Myocyte (in vitro differentiated cells): Measurements from ENCODE around the gene POLR1C. TPM values are rescaled to one million over a fixed set of nuclear protein-coding genes. Genes with fewer than 3 reads are reported as not detected.
"Not testable (repeated sequence)": the region's sequence is repeated elsewhere in the genome, so short reads cannot be mapped to it uniquely, and the experiment has no call there.

Source experiments
- DNase-seq: peaks from one replicate; pipeline ENCODE4 v3.0.0-alpha.2; 2012; ENCODE audit warnings: low read depth
- total RNA-seq: library from RNA; depleted of rRNA; stranded (reverse); fragments of >200 nt; gene quantifications from 2 replicates; pipeline ENCODE4 v1.2.3, GENCODE V29; 2014

Gene POLR1C
- total RNA-seq, 1 donor from 2014 or later = 26.5 TPM

DNA sequence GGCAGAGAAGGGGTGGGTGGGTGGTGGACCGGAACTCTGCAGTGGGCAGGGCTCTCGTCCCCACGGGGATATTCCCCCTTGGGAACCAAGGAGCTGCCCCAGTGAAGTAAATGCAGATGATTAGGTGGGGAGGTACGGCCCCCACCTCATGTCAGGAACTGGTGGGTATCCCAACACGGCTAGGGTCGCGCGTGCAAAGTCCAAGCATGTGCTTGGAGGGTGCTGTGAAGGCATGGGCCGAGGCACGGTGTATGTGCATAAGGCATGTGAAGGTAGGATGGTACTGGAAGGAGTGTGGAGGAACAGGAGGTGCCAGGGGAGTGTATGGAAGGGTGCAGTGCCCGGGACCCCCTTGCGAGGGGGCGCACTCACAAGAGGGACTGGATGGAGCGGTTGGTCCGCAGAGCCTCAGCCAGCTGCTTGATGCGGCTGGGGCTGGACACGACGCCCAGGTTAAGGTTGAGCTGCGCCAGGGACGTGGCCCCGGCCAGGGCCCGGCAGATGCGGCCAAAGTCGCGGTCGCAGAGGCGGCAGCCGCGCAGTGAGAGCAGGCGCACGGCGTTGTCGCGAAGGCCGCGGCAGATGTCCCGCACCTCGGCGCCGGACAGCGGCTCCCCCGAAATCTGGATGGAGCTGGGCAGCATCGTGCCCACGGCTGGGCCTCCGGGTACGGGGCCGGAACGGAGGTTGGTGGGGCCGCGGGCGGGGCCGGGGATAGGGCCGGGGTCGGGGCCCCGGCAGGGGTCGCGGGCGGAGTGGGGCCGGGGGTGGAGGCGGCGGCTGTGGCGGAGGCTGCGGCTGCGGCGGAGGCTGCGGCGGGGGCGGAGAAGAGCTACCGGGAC is 7.5 kb upstream of the POLR1C start:
- peak; percentile 28 for DNase-seq

DNA sequence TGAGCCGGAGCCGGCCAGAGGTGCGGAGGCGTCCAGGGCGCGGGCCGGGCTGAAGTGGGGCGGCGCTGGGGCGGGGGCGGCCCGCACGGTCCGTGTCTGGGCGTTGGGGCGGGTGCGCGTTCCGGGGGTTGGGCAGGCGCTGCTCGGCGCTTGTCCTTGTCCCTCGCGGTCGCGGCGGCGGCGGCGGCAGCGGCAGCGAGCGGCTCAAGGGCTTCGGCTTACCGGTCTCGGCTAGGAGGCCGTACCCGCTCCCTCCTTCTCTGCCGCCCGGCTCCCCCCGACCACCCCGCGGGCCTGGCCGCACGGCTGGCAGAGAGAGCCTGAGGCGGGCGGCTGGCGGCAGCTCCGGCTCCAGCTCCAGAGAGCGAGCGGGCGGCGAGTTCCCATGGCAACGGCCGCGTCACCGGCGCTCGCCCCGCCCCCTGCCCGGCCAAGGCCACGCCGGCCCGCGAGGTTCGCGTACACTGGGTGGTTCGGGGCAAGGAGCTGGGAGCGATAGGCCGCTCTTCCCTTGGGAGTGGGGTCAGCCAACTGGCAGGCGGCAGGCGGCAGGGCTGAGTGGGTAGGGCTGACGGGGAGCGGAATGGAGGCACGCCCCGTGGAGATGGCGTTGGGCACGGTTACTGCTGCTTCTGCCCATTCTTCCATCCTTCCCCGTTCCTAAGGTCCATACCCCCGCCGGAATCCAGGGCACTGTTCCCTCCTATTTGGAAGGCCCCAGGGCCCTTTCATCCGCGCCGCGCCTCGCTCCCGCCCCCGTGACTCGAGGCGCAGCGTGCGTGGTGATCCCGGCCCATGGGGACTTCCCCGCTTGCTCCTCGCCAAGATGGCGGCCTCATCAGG is 6.7 kb upstream of the POLR1C start, which contains the start of gene LRRC73:
TSS of gene LRRC73 (minus strand) at position 363 of the 843 bp plus-strand sequence. CDS start 561 bp downstream, outside the sequence.
- peak; percentile 89 for DNase-seq

GRCh38 chr6:43510827-43511163 is 6.1 kb upstream of the POLR1C start:
- DNase-seq = no peak

- DNase-seq = no peak
Observed at GRCh38 chr6:43511824-43512415, 5.0 kb upstream of the POLR1C start.

DNA sequence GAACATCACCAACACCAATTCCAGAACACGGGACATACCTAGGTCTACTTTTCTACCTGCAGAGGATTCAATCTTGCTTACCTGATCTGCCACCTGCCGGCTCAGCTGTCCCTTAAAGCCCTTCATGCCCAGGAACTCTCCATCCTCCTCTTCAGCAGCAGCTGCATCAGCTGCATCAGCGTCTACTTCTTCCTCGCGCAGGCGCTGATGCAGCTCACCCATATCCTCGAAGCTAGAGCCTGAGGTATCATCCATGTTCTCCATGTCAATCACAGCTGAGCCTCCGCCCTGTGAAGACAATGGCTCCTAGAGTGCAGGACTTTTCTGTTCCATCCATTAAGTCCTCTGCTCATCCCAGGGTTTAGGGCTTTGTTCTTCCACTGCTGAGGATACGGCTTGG is 1.1 kb upstream of the POLR1C start:
- no peak for DNase-seq

DNA sequence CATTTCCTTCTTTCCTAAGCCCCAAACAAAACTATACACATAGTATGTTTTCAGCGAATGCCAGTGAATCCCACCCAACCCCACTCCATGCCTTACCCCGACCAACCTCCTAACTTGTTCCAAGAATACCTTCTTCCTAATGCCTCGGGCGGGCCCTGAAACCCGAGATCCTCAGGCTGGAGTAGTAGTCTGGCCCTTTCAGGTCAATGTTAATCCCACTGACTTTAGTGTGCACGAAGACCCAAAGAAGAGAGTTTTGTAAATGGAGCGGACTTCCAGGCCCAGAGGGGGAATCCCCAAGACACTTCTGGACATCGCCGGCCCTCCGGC is 557 bp upstream of the POLR1C start:
- no peak for DNase-seq

DNA sequence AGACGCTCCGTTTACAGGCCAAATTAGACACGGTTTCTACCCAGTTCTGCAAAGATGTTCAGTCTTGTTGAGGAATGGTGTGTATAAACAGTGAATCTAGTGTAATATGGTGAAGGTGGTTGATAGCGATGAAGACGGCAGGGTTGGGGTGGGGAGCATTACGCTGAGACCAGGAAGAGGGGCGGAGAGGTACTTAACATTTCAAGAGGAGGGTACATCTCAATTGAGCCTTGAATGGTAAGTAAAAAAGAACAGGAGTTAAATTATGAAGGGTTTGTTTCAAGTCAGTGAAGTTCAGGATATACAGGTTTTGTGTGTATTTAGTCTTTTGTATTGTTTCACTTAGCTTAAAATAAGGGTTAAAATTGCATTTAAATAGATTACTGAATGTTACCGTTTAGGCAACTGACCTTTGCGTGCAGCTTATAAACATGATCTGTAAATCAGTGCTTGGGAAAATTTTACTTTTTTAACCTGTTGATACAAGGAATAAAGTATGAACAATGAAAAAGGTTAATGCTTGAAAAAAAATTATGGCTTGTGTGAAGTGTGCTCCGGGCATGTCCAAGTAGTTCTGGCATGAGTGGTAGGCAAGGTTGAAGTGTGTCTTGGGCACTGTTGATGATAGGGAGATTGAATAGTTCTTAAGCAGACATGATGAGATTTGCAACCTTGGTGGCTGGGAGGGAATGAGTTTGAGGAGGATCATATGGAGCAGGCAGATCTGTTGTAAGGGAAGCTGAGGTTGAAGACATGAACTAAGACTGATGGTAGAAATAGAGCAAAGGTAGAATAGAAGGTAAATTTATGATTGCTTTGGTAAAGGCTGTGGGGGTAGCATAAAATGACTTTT is 842 bp downstream of the POLR1C start:
- no peak for DNase-seq

DNA sequence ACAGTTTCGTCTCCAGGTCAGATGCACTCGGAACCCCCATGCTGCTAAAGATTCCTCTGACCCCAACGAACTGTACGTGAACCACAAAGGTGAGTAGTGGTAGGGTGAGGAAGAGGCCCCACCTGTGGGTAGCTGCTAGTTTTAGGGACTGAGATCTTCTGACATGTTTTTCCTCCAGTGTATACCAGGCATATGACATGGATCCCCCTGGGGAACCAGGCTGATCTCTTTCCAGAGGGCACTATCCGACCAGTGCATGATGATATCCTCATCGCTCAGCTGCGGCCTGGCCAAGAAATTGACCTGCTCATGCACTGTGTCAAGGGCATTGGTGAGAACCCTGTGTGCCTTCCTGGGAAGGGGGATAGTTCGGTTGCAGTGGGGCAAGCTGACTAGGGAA is 3.2 kb downstream of the POLR1C start:
- DNase-seq = no peak

GRCh38 chr6:43521836-43522235 is 4.9 kb downstream of the POLR1C start:
- DNase-seq = no peak

DNA sequence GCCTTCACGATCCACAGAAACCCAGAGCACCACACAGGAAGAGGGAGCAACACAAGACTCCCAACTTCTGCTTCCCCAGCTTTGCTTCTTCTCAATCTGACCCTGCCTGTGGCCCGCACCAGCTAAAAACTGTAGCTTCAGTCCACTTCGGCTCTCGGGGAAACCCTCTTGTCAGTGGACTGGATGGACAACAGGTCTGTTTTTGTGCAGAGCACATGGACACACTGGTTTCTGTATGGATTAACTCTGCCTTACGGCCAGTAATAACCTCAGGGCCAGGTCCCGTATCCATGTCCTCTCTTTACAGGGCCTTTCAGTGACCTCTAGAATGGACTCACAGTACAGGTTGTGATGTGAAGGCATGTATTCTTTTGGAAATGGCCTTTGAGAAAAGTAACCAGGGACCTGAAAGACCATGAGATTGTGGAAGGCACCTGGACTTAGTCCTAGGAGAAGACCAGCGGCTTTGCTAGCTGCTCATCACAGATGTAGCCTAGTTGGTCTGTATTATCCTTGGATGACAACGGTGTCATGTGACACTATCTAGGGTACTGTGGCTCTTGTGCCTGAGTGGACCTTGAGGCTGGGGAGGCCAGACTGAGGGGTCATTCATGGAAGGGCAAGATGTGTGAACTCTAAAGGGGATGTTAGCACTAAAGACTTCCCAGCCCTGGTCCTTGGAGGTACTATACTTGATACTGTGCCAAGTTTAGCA is 5.8 kb downstream of the POLR1C start:
- DNase-seq = no peak

- no peak for DNase-seq
Observed at GRCh38 chr6:43523284-43523683, 6.4 kb downstream of the POLR1C start.

DNA sequence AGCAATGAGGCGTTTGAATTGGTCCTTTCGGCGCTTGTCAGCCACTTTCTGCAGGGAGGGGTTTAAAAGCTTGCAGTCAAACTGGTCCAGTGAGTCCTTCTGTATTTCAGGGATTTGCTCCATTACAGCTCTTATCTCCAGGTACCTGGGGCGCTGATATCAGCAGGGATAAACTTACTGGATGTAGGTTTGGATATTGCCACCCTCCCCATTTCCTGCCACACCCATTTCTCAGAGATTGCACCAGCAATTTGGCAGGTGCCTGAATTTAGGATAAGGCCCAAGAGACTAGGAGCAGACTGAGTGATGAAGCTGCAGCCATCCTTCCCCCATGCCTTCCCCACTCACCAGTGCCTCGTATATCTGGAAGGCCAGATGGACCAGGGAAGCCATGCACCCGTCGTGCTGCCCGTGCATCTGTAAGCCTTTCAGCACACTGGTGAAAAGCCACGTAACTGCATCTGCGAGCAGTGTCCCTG is 7.6 kb downstream of the POLR1C start:
- DNase-seq = no peak

- peak; percentile 38 for DNase-seq
Observed at GRCh38 chr6:43532201-43532600, 15.3 kb downstream of the POLR1C start.

DNA sequence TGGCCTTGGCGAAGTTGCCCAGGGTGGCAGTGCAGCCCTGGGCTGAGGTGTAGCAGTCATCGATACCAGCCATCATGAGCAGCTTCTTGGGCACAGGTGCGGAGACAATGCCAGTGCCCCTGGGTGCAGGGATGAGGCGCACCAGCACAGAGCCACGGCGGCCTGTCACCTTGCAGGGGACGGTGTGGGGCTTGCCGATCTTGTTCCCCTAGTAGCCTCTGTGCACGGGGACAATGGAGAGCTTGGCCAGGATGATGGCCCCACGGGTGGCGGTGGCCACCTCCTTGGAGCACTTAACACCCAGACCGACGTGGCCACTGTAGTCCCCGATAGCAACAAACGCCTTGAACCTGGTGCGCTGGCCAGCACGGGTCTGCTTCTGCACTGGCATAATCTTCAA is 22.1 kb downstream of the POLR1C start:
- DNase-seq = not testable (repeated sequence)

DNA sequence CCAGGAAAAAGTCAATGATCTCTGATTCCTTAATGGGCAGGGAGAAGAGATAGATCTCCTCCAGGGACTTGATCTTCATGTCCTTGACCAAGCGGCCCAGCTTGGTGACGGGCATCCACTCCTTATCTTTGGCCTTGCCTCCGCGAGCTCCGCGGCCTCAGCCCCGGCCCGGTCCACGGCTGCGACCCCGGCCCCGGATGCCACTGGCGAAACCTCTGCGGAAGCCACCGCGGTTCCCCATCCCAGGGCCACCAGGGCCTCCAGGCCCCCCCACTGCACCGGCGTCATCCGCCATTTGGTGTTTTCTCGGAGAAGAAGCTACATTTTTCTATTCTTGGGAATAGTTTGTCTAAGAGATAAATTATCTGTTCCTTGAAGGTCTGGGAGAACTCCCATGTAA is 22.5 kb downstream of the POLR1C start:
- DNase-seq = not testable (repeated sequence)

DNA sequence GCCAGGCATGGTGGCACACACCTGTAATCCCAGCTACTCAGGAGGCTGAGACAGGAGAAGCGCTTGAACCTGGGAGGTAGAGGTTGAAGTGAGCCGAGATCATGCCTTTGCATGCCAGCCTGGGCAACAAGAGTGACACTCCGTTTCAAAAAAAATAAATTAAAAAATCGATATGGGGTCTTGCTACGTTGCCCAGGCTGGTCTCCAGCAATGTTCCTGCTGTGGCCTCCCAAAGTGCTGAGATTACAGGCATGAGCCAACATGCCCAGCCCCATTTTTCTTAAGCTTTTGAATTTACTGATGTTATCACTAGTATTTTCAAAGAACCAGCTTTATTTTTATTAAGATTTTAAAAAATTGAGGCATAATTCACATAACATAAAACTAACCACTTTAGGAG is 23.6 kb downstream of the POLR1C start:
- no peak for DNase-seq

- no peak for DNase-seq
Observed at GRCh38 chr6:43541774-43542471, 25.0 kb downstream of the POLR1C start.

- peak; percentile 58 for DNase-seq
Observed at GRCh38 chr6:43544461-43544860, 27.6 kb downstream of the POLR1C start.

- peak; percentile 4 for DNase-seq
Observed at GRCh38 chr6:43547222-43547621, 30.3 kb downstream of the POLR1C start.

- not testable (repeated sequence) for DNase-seq
Observed at GRCh38 chr6:43557620-43558019, 40.7 kb downstream of the POLR1C start.
